SK-N-SH (cell line): ENCODE results near the gene KIF6. TPM values are rescaled to one million over a fixed set of nuclear protein-coding genes. Genes with fewer than 3 reads are reported as not detected.

Experiments used
- CTCF ChIA-PET: fragments of 300-600, 350-600 bp; formaldehyde crosslinking; extraction: SDS; loops from one replicate; lab custom pipeline; 2021; lab: Yijun Ruan, JAX
- POLR2A ChIA-PET: fragments of 350-600 bp; sonication (Branson Sonifier 250); formaldehyde crosslinking; extraction: SDS; loops from one replicate; lab custom pipeline; 2020; ENCODE audit warnings: antibody characterized with exemption, inconsistent platforms; lab: Yijun Ruan, JAX
- DNase-seq: peaks from one replicate; pipeline ENCODE4 v3.0.0; 2012
- H2AFZ ChIP-seq: fragments of 200-600 bp; sonication (generic); 2 replicates; pipeline ENCODE4 v1.8.1; 2016; ENCODE audit warnings: antibody characterized with exemption, mild to moderate bottlenecking, low read depth
- H3F3A ChIP-seq: fragments of 200-600 bp; sonication (generic); replicated peaks from 2 replicates; pipeline ENCODE3; 2016; ENCODE audit warnings: antibody characterized with exemption, mild to moderate bottlenecking; ENCODE audit not compliant: insufficient read depth
- H3K27ac ChIP-seq, 2 experiments: fragments of 200-500 bp in 1 of 2; fragments of 200-600 bp in 1 of 2; sonication (Bioruptor generic) in 1 of 2; sonication (generic), shearing (Covaris generic) in 1 of 2; 2 replicates each; pipeline versions ENCODE4 v1.5.1 to v1.6.1; 2014 to 2016; ENCODE audit warnings: low read depth in 2 of 2, inconsistent platforms in 1 of 2, low read length in 1 of 2, mild to moderate bottlenecking in 1 of 2, mixed read lengths in 1 of 2
- H3K27me3 ChIP-seq: fragments of 200-600 bp; sonication (generic), shearing (Covaris generic); 2 replicates; pipeline ENCODE4 v1.6.1; 2016; ENCODE audit warnings: mixed run types; ENCODE audit not compliant: insufficient read depth
- H3K36me3 ChIP-seq, 2 experiments: fragments of 200-500 bp in 1 of 2; fragments of 200-600 bp in 1 of 2; sonication (Bioruptor generic) in 1 of 2; sonication (generic) in 1 of 2; replicated peaks in 1 of 2; 2 replicates each; pipeline versions ENCODE3 to v1.5.1; 2014 to 2016; ENCODE audit warnings: low read length in 1 of 2, mild to moderate bottlenecking in 1 of 2; ENCODE audit not compliant: insufficient read depth in 2 of 2, control insufficient read depth in 1 of 2
- H3K4me1 ChIP-seq, 2 experiments: fragments of 200-500 bp in 1 of 2; fragments of 200-600 bp in 1 of 2; sonication (Bioruptor generic) in 1 of 2; sonication (generic), shearing (Covaris generic) in 1 of 2; 2 replicates each; pipeline versions ENCODE4 v1.5.1 to v1.6.1; 2014 to 2016; ENCODE audit warnings: low read depth in 1 of 2, low read length in 1 of 2, mixed run types in 1 of 2; ENCODE audit not compliant: insufficient read depth in 2 of 2, control insufficient read depth in 1 of 2
- H3K4me2 ChIP-seq: fragments of 200-600 bp; sonication (generic), shearing (Covaris generic); 2 replicates; pipeline ENCODE4 v1.6.1; 2017; ENCODE audit warnings: mixed run types
- H3K4me3 ChIP-seq, 2 experiments: fragments of 200-500 bp in 1 of 2; fragments of 200-600 bp in 1 of 2; sonication (Bioruptor generic) in 1 of 2; sonication (generic), shearing (Covaris generic) in 1 of 2; 2 replicates each; pipeline versions ENCODE4 v1.5.1 to v1.8.1; 2014 to 2016; ENCODE audit warnings: low read depth in 2 of 2, inconsistent platforms in 1 of 2, low read length in 1 of 2, mild to moderate bottlenecking in 1 of 2, mixed read lengths in 1 of 2, moderate library complexity in 1 of 2
- H3K79me2 ChIP-seq: fragments of 200-600 bp; sonication (generic); 2 replicates; pipeline ENCODE4 v1.8.1; 2017; ENCODE audit warnings: mild to moderate bottlenecking; ENCODE audit not compliant: insufficient read depth
- H3K9ac ChIP-seq: fragments of 200-600 bp; sonication (generic); 2 replicates; pipeline ENCODE4 v1.6.1; 2017; ENCODE audit warnings: mixed run types
- H3K9me2 ChIP-seq: fragments of 200-600 bp; sonication (generic); 2 replicates; pipeline ENCODE4 v1.6.1; 2017; ENCODE audit warnings: mixed run types
- H3K9me3 ChIP-seq: fragments of 200-600 bp; sonication (generic); 2 replicates; pipeline ENCODE4 v1.6.1; 2017; ENCODE audit warnings: mixed run types, mild to moderate bottlenecking, moderate library complexity
- H4K20me1 ChIP-seq: fragments of 200-600 bp; sonication (generic); 2 replicates; pipeline ENCODE4 v1.6.1; 2017; ENCODE audit warnings: mild to moderate bottlenecking, mixed run types; ENCODE audit not compliant: insufficient read depth
- CHD2 ChIP-seq: fragments of 150-350 bp; IDR thresholded peaks from 2 replicates; pipeline ENCODE4 v1.6.1; 2018; ENCODE audit warnings: low read length; ENCODE audit not compliant: partially characterized antibody
- ELF1 ChIP-seq: IDR thresholded peaks from 2 replicates; pipeline ENCODE4 v1.4.0; 2012
- EZH2phosphoT487 ChIP-seq: fragments of 200-600 bp; sonication (generic); IDR thresholded peaks from 2 replicates; pipeline ENCODE4 v1.6.1; 2017; ENCODE audit warnings: low read depth, mixed run types, mild to moderate bottlenecking, antibody characterized with exemption, moderate library complexity, borderline replicate concordance
- FOSL2 ChIP-seq: IDR thresholded peaks from 2 replicates; pipeline ENCODE4 v1.4.0; 2012; ENCODE audit warnings: low read depth, mild to moderate bottlenecking, moderate library complexity, borderline replicate concordance
- GABPA ChIP-seq: IDR thresholded peaks from 2 replicates; pipeline ENCODE4 v1.4.0; 2012; ENCODE audit warnings: low read depth, mild to moderate bottlenecking
- GATA2 ChIP-seq: sonication (generic); formaldehyde crosslinking; IDR thresholded peaks from 2 replicates; pipeline ENCODE4 v1.5.0; 2020; ENCODE audit warnings: mild to moderate bottlenecking, missing genetic modification reagents
- MXI1 ChIP-seq: IDR thresholded peaks from 2 replicates; pipeline ENCODE4 v1.6.1; 2012; ENCODE audit warnings: mild to moderate bottlenecking, low read depth, low read length, improper control_type of control experiment
- NFIC ChIP-seq: IDR thresholded peaks from 2 replicates; pipeline ENCODE4 v1.4.0; 2012; ENCODE audit warnings: borderline replicate concordance
- NRF1 ChIP-seq: IDR thresholded peaks from 2 replicates; pipeline ENCODE4 v1.6.1; 2012; ENCODE audit warnings: low read depth, mild to moderate bottlenecking, low read length
- RFX5 ChIP-seq: IDR thresholded peaks from 2 replicates; pipeline ENCODE4 v1.6.1; 2012; ENCODE audit warnings: mild to moderate bottlenecking, improper control_type of control experiment, low read length
- RXRA ChIP-seq: IDR thresholded peaks from 2 replicates; pipeline ENCODE4 v1.4.0; 2012; ENCODE audit warnings: low read depth, mild to moderate bottlenecking, borderline replicate concordance
- SIN3A ChIP-seq: IDR thresholded peaks from 2 replicates; pipeline ENCODE4 v1.6.1; 2012; ENCODE audit warnings: low read depth, mild to moderate bottlenecking, low read length, moderate library complexity, borderline replicate concordance
- SMC3 ChIP-seq: IDR thresholded peaks from 2 replicates; pipeline ENCODE4 v1.6.1; 2012; ENCODE audit warnings: low read depth, low read length, improper control_type of control experiment
- TAF1 ChIP-seq: IDR thresholded peaks from 2 replicates; pipeline ENCODE4 v1.6.1; 2012; ENCODE audit warnings: low read depth, mild to moderate bottlenecking, low read length, moderate library complexity, borderline replicate concordance
- TCF12 ChIP-seq: IDR thresholded peaks from 2 replicates; pipeline ENCODE4 v1.4.0; 2012
- YY1 ChIP-seq: IDR thresholded peaks from 2 replicates; pipeline ENCODE4 v1.4.0; 2012; ENCODE audit warnings: low read depth, mild to moderate bottlenecking
- WGBS: methylation state at CpG from one replicate; pipeline ENCODE4 v1.1.6; 2017; ENCODE audit warnings: low lambda C conversion rate; 5-methylcytosine and 5-hydroxymethylcytosine counted together
- polyA plus RNA-seq, 3 experiments: library from polyadenylated mRNA; depleted of rRNA; stranded (reverse); fragments of >200 nt; gene quantifications; 2 replicates each; pipeline ENCODE4 v1.2.3, GENCODE V29; 2012
- TF ChIP-seq, protein P1 (sequence below): IDR thresholded peaks from 2 replicates; pipeline ENCODE4; 2012
- TF ChIP-seq, protein P2 (sequence below): IDR thresholded peaks from 2 replicates; pipeline ENCODE4 v1.4.0; 2012; ENCODE audit warnings: low read depth, borderline replicate concordance
- TF ChIP-seq, protein P3 (sequence below): IDR thresholded peaks from 2 replicates; pipeline ENCODE4 v1.4.0; 2012; ENCODE audit warnings: low read depth, borderline replicate concordance
- TF ChIP-seq, protein P4 (sequence below): fragments of 150-350 bp; IDR thresholded peaks from 2 replicates; pipeline ENCODE4 v1.6.1; 2016; ENCODE audit warnings: mild to moderate bottlenecking, low read depth, low read length
- TF ChIP-seq, protein P5 (sequence below): fragments of 200-600 bp; sonication (generic); IDR thresholded peaks from 2 replicates; pipeline ENCODE4 v1.6.1; 2017; ENCODE audit warnings: antibody characterized with exemption, mild to moderate bottlenecking, moderate library complexity
- TF ChIP-seq, protein P6 (sequence below): fragments of 150-350 bp; IDR thresholded peaks from 2 replicates; pipeline ENCODE4 v1.6.1; 2017; ENCODE audit warnings: antibody characterized with exemption, low read length, low read depth, borderline replicate concordance

Gene KIF6
- polyA plus RNA-seq, 1 of the 3 experiments (the other 2 are of a cell fraction), result 0.13 TPM

DNA sequence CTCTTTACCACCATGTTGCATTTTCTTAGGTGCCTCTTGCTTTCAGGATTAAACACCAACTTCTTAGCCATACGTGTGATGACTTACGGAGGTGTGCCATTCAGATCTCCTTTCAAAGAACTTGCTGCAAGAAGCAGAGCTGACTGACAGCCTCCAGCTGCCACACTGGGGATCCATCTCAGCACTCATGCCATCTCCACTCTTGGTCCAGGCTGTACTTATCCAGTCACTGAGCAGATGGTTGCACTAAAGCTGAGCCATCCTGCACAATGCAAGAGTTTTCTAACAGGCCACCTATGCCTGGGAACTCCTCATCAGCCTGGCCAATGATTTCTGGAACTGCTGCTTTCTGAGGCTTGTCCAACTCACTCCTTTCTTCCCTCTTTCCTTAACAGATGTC is 31.4 kb upstream of the KIF6 start (continued):
- TF ChIP-seq, protein P1, sequence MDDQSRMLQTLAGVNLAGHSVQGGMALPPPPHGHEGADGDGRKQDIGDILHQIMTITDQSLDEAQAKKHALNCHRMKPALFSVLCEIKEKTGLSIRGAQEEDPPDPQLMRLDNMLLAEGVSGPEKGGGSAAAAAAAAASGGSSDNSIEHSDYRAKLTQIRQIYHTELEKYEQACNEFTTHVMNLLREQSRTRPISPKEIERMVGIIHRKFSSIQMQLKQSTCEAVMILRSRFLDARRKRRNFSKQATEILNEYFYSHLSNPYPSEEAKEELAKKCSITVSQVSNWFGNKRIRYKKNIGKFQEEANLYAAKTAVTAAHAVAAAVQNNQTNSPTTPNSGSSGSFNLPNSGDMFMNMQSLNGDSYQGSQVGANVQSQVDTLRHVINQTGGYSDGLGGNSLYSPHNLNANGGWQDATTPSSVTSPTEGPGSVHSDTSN, result no peak
- no peak for TF ChIP-seq TCF12
- TF ChIP-seq, protein P2, sequence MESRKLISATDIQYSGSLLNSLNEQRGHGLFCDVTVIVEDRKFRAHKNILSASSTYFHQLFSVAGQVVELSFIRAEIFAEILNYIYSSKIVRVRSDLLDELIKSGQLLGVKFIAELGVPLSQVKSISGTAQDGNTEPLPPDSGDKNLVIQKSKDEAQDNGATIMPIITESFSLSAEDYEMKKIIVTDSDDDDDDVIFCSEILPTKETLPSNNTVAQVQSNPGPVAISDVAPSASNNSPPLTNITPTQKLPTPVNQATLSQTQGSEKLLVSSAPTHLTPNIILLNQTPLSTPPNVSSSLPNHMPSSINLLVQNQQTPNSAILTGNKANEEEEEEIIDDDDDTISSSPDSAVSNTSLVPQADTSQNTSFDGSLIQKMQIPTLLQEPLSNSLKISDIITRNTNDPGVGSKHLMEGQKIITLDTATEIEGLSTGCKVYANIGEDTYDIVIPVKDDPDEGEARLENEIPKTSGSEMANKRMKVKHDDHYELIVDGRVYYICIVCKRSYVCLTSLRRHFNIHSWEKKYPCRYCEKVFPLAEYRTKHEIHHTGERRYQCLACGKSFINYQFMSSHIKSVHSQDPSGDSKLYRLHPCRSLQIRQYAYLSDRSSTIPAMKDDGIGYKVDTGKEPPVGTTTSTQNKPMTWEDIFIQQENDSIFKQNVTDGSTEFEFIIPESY, result no peak
- no peak for TF ChIP-seq MXI1
- TF ChIP-seq, protein P3, sequence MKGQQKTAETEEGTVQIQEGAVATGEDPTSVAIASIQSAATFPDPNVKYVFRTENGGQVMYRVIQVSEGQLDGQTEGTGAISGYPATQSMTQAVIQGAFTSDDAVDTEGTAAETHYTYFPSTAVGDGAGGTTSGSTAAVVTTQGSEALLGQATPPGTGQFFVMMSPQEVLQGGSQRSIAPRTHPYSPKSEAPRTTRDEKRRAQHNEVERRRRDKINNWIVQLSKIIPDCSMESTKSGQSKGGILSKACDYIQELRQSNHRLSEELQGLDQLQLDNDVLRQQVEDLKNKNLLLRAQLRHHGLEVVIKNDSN, result no peak

DNA sequence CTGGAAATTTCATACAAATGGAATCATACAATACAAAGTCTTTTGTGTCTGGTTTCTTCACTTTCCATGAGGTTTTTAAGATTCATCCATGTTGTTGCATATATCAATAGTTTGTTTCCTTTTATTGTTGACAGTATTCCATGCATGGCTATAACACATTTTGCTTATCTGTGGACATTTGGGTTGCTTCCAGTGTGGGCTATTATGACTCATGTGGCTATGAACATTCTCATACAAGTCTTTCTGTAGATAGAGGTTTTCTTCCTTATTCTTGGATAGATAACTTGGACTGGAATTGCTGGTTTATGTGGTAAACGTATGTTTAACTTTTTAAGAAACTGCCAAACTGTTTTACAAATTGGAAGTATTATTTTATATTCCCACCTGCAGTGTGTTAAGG is 30.0 kb upstream of the KIF6 start:
- DNase-seq, result no peak
- POLR2A ChIA-PET, result no interaction called here
- Histone ChIP-seq H3K4me2 (no peak overlapping the region), H3F3A (no peaks in the 10 kb centered on the region), H3K27ac (no peak overlapping the region), H3K4me1 (no peaks in the 10 kb centered on the region), H3K36me3 (no peaks in the 10 kb centered on the region), H4K20me1 (no peaks in the 10 kb centered on the region), H2AFZ (no peak overlapping the region), H3K9me3 (no peaks in the 10 kb centered on the region), H3K9ac (no peak overlapping the region), H3K79me2 (no peaks in the 10 kb centered on the region), H3K27me3 (no peaks in the 10 kb centered on the region)
- 14% methylated on average over 1 of the region's 1 CpG for WGBS
- CTCF ChIA-PET, result no interaction called here
- TF ChIP-seq, protein P4, sequence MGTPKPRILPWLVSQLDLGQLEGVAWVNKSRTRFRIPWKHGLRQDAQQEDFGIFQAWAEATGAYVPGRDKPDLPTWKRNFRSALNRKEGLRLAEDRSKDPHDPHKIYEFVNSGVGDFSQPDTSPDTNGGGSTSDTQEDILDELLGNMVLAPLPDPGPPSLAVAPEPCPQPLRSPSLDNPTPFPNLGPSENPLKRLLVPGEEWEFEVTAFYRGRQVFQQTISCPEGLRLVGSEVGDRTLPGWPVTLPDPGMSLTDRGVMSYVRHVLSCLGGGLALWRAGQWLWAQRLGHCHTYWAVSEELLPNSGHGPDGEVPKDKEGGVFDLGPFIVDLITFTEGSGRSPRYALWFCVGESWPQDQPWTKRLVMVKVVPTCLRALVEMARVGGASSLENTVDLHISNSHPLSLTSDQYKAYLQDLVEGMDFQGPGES, result no peak
- TF ChIP-seq GATA2 (CRISPR knock-in tag) (no peak), MXI1 (no peak), YY1 (no peak), RFX5 (no peak), CHD2 (no peak), ELF1 (no peak), NFIC (no peak), EZH2phosphoT487 (no peak), FOSL2 (no peak), NRF1 (no peak), TAF1 (no peak), SMC3 (no peak), GABPA (no peak), SIN3A (no peak), RXRA (no peak)
- TF ChIP-seq, protein P5, sequence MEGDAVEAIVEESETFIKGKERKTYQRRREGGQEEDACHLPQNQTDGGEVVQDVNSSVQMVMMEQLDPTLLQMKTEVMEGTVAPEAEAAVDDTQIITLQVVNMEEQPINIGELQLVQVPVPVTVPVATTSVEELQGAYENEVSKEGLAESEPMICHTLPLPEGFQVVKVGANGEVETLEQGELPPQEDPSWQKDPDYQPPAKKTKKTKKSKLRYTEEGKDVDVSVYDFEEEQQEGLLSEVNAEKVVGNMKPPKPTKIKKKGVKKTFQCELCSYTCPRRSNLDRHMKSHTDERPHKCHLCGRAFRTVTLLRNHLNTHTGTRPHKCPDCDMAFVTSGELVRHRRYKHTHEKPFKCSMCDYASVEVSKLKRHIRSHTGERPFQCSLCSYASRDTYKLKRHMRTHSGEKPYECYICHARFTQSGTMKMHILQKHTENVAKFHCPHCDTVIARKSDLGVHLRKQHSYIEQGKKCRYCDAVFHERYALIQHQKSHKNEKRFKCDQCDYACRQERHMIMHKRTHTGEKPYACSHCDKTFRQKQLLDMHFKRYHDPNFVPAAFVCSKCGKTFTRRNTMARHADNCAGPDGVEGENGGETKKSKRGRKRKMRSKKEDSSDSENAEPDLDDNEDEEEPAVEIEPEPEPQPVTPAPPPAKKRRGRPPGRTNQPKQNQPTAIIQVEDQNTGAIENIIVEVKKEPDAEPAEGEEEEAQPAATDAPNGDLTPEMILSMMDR, result no peak
- TF ChIP-seq, protein P6, sequence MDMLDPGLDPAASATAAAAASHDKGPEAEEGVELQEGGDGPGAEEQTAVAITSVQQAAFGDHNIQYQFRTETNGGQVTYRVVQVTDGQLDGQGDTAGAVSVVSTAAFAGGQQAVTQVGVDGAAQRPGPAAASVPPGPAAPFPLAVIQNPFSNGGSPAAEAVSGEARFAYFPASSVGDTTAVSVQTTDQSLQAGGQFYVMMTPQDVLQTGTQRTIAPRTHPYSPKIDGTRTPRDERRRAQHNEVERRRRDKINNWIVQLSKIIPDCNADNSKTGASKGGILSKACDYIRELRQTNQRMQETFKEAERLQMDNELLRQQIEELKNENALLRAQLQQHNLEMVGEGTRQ, result no peak
- TF ChIP-seq, all 33 proteins: peak for 0
- Histone ChIP-seq H3K4me3 (no peak overlapping the region), H3K9me2 (no peaks in the 10 kb centered on the region)
